AG04450 (cell line): ENCODE results near the gene ACTG2. TPM values are rescaled to one million over a fixed set of nuclear protein-coding genes. Genes with fewer than 3 reads are reported as not detected.
A peak's percentile ranks its signal among the peaks of the same experiment; 100 is the strongest.
"Not testable (repeated sequence)": the region's sequence is repeated elsewhere in the genome, so short reads cannot be mapped to it uniquely, and the experiment has no call there.

ENCODE experiments used
- CTCF ChIA-PET: fragments of 300-600, 350-600 bp; formaldehyde crosslinking; extraction: SDS; loops from one replicate; lab custom pipeline; 2022; ENCODE audit warnings: antibody characterized with exemption, inconsistent platforms; lab: Charles Lee
- POLR2A ChIA-PET: fragments of 350-600 bp; formaldehyde crosslinking; extraction: SDS; loops from one replicate; lab custom pipeline; 2021; ENCODE audit warnings: antibody characterized with exemption, inconsistent platforms; lab: Yijun Ruan, JAX
- DNase-seq: peaks from one replicate; pipeline ENCODE4 v3.0.0-alpha.2; 2011; ENCODE audit warnings: low read depth, low spot score
- H3K27ac ChIP-seq: one replicate; pipeline ENCODE4 v1.5.1; 2012; ENCODE audit warnings: low read depth, low read length, control low read depth
- H3K27me3 ChIP-seq: one replicate; pipeline ENCODE4 v1.6.0; 2012; ENCODE audit warnings: low read length; ENCODE audit not compliant: control insufficient read depth, insufficient read depth
- H3K4me3 ChIP-seq: 2 replicates; pipeline ENCODE4 v1.5.1; 2011; ENCODE audit warnings: mild to moderate bottlenecking, low read depth, low read length, control low read depth
- H3K9me3 ChIP-seq: 2 replicates; pipeline ENCODE4 v1.5.1; 2012; ENCODE audit warnings: low read length; ENCODE audit not compliant: control insufficient read depth, insufficient read depth
- CTCF ChIP-seq: IDR thresholded peaks from 2 replicates; pipeline ENCODE4 v1.5.1; 2011; ENCODE audit warnings: low read depth, low read length, control low read depth, inconsistent platforms
- polyA plus RNA-seq: library from polyadenylated mRNA; depleted of rRNA; stranded (reverse); fragments of >200 nt; gene quantifications from 2 replicates; pipeline ENCODE4 v1.2.3, GENCODE V29; 2011

The ACTG2 gene
- polyA plus RNA-seq, 1 experiment, result 641 TPM

GRCh38 chr2:73886357-73886756, 6.5 kb upstream of the ACTG2 start:
- Histone ChIP-seq H3K27ac (no peak overlapping the region), H3K4me3 (no peak overlapping the region), H3K9me3 (no peaks in the 10 kb centered on the region), H3K27me3 (no peaks in the 10 kb centered on the region)
- POLR2A ChIA-PET, result no interaction called here
- no peak for TF ChIP-seq CTCF
- no peak for DNase-seq
- CTCF ChIA-PET, result no interaction called here

- POLR2A ChIA-PET, H3K27me3 ChIP-seq, H3K9me3 ChIP-seq, DNase-seq, H3K4me3 ChIP-seq, H3K27ac ChIP-seq: not testable (repeated sequence)
- CTCF ChIA-PET, result interaction anchor here (0.6 kb wide), 1 partner anchor 66 kb away, joined by 3 read pairs; no protein-coding TSS in a partner anchor
These were observed 5.0 kb upstream of the ACTG2 start for GRCh38 chr2:73887596-73888353.

- ChIA-PET POLR2A (no interaction called here), CTCF (no interaction called here)
- no peak for TF ChIP-seq CTCF
- Histone ChIP-seq H3K27ac (no peak overlapping the region), H3K27me3 (no peaks in the 10 kb centered on the region), H3K4me3 (no peak overlapping the region), H3K9me3 (no peaks in the 10 kb centered on the region)
- DNase-seq, result no peak
These were observed 4.4 kb upstream of the ACTG2 start for GRCh38 chr2:73888388-73888787.

- ChIA-PET POLR2A (no interaction called here), CTCF (no interaction called here)
- Histone ChIP-seq H3K27me3 (no peaks in the 10 kb centered on the region), H3K9me3 (no peaks in the 10 kb centered on the region), H3K4me3 (no peak overlapping the region), H3K27ac (no peak overlapping the region)
- no peak for TF ChIP-seq CTCF
- DNase-seq, result no peak
These were observed 3.6 kb upstream of the ACTG2 start for GRCh38 chr2:73889206-73889605.

GRCh38 chr2:73890301-73891092, 2.3 kb upstream of the ACTG2 start:
- no peak for TF ChIP-seq CTCF
- no peaks in the 10 kb centered on the region for H3K9me3 ChIP-seq
- ChIA-PET POLR2A (no interaction called here), CTCF (interaction anchor here (2.8 kb wide), 1 partner anchor 64 kb away, joined by 13 read pairs; no protein-coding TSS in a partner anchor)
- no peak overlapping the region for H3K4me3 ChIP-seq
- no peak for DNase-seq
- peak overlapping the region; percentile 11 for H3K27ac ChIP-seq
- H3K27me3 ChIP-seq, result no peaks in the 10 kb centered on the region
